Right renal cortex interstitium (tissue), 3 donors: ENCODE measurements around the gene AQP3. TPM values are rescaled to one million over a fixed set of nuclear protein-coding genes. Genes with fewer than 3 reads are reported as not detected.
"Not testable (repeated sequence)": the region's sequence is repeated elsewhere in the genome, so short reads cannot be mapped to it uniquely, and the experiment has no call there.

Source experiments
- DNase-seq, 3 donors: peaks; one replicate each; pipeline ENCODE4 v3.0.0-alpha.2; 2013; ENCODE audit warnings: low read depth in 3 of 3, low spot score in 2 of 3
- polyA plus RNA-seq, 3 donors: library from polyadenylated mRNA; unstranded; fragments of 120-200 nt; gene quantifications; one replicate each; pipeline ENCODE4 v1.2.1, GENCODE V29; 2013; ENCODE audit not compliant: insufficient read length in 3 of 3

AQP3 gene
- polyA plus RNA-seq, 3 donors = 45.7 to 47.1 (median 45.8) TPM

DNA sequence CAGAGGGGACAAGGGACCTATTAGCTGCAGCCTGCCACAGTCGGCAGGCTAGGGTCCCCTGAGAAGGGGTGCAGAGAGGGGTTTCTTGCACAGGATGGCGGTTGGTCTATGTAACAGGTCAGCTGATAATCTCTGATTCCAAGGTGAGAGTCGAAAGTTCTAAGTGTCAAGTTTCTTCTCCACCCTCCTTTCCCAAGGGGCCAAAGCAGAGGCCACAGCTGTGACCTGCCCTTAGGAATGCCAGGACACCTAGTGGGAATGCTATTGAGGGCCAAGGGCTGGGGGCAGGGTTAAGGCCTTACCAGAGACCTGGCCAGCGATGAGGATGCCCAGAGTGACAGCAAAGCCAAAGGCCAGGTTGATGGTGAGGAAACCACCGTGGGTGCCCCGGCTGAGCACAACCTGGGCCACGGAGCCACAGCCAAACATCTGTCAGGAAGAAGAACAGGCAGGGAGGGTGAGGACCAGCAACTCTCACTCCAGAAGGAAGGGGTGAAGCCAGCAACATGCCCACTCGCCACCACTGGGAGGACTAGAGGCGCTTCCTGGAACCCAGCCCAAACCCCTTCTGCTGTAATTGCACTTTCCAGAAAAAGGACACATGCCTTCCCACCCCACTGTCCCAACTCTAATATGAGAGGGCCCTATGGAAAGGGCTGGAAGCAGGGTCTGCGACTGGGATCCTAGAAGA, 3.8 kb downstream of the AQP3 start:
- no peak for DNase-seq

DNA sequence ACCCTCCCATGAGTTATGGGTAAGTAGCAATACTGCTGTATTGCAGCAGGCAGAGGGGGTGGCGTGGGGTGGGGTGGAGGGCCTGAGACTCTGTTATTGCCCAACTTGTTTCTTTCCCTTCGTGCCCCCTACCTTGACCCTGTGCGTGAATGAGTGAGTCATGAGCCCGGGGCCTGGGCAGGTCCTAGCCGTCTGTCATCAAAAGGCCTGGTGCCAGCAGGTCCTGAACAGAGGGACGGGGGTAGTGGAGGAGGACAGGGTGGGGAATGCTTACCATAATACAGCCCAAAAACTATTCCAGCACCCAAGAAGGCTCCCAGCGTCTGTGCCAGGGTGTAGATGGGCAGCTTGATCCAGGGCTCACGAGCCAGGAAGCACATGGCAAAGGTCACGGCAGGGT, 4.3 kb downstream of the AQP3 start:
- no peak for DNase-seq

DNA sequence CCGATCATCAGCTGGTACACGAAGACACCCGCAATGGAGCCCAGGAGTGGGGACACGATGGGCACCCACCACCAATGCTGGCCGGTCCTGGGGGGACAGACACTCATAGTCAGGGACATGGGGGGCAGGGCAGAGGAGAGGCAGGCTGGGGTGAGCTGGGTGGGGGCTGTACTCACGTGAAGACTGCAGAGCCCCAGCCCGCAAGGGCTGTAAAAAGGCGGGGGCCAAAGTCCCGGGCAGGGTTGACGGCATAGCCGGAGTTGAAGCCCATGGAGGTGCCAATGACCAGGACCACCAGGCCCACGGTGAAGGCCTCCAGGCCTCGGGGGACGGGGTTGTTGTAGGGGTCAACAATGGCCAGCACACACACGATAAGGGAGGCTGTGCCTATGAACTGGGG, 5.3 kb downstream of the AQP3 start:
- DNase-seq = no peak

DNA sequence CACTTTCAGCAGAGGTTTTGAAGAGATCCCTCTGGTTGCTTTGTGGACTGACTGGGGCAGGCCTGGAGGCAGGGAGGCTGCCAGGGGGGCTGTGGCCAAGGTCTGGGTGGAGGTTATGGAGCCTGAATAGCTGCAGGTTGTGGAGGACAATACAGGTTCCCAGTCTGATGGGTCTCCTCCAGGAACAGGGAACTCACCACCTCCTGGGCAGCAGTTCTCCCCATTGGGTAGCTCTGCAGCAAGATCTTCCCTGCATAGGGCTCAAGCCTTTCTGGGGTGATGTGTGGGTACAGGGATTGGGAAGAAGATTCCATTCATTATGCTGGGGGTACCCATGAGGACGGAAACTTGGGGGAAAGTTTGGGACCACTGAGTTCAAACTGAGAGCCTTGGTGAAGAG, 6.8 kb downstream of the AQP3 start:
- DNase-seq = no peak

DNA sequence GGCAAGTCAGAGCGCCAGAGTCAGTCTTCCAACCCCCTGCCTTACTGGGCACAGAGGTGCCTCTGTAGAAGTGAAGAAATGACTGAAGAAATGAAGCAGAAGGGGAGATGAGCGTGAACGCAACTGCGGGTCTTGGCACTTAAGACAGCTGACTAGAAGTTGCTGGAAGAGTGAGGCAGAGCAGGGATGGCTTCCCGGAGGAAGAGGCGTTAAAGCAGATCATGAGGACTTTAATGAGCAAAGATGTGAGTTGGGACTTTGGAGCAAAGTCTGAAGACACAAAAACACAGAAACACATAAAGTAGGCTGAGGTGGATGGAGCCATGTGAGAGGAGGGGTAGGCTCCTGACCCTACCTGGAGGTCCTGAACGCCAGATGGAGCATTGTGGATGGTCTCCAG, 7.2 kb downstream of the AQP3 start:
- no peak for DNase-seq

DNA sequence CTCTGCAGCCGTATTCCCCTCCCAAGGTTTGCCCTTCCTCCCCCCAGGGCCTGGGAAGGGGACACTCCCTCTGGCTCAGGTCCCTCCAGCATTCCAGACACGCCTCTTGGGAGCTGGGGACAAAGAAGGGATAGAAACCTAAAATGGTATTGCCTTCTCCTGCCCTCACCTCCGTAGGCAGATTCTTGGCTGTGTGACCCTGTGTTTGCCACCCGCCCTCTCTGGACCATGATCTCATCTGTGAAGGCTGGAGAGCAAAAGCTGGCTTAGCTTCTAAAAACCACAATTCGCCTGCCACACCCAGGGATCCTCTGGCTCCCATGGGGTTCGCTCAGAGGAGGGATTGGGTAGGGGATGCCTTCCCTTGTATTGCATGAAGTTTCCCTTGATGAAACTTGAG, 7.7 kb downstream of the AQP3 start:
- DNase-seq = no peak

DNA sequence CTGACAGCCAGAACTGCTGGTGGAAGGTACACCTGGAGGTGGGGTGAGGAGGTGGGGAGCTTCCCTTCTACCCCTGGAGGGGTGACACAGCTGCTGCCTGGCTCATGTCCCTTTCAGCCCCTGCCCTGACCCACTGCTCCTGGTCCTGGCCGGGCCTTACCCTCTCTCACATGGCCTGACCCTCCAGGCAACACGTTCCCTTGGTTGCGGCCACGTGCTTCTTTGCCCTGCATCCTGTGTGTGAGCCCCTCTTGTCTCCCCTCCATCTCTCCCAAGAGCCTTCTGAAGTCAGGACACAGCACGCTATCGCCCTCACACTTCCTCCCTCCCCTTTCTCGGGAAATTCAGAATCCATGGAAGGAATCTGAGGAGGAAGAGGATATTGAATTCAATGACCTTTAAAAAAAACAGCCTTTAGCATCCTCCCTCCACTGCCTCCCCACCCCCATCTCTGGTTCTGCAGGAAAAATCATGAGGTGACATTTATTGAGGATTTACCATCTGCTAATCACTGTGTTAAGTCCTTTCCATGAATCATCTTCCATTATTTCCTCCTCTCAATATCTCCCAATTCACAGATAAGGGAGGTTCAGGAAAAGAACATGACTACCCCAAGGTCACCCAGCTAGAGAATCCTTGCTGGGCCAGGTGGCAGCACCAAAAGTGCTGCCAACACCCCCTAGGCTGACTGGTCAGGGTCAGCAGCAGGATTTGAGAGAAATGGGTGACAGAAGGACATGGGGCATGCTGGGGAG, 8.3 kb downstream of the AQP3 start:
- no peak for DNase-seq

DNA sequence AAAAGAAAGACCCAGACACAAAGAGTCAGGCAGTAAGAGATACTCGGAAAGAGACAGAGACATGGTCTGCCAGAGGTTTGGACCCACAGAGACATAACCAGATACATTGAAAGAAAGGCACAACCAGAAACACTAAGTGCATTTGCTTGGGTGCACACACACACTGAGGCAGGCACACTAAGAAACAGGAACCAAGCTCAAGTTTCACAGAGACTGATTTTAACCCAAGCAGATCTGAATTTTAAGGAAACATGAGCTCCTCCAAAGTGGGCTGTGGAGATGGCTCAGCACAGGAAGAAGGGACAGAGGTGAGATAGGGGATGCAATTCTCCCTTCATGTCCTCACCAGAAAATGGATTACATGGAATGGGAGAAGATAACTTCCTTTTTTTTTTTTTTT, 9.5 kb downstream of the AQP3 start:
- no peak for DNase-seq

DNA sequence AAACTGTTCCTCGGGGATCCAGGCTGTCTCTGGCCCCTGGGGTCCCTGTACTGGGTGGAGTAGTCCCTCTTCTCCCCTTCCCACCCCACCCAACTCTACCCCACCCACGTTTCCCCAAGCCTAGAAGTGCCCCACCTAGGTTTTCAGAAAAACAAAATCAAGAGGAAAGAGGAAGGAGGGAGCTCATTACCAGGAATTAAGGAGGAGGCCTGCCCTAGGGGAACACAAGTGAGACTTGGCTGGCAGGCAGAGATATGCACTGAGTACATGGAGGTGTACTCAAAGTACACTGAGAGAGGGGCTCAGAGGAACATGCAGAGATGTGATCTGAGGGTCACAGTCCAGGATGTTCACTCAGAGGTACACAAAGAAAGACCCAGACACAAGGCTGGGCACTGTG, 10.2 kb downstream of the AQP3 start:
- DNase-seq = no peak

DNA sequence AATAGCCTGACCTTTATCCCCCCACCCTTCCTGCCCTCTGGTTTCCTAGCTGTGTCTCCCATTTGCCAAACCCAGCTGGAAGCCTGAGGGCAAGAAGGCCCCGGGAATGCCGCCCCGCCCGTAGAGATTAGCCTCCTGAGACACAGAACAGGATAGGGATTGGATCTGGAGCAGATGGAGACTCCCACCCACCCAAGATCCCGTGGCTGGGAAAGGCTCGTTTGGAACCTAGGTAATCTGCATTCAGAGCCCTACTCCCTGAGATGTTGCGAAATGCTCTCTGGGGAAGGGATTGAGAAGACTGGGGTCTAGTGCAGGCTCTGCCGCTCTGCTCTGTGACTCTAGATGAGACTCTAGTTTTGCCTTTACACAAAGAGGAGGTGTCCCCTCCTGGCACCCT, 10.9 kb downstream of the AQP3 start:
- no peak for DNase-seq

DNA sequence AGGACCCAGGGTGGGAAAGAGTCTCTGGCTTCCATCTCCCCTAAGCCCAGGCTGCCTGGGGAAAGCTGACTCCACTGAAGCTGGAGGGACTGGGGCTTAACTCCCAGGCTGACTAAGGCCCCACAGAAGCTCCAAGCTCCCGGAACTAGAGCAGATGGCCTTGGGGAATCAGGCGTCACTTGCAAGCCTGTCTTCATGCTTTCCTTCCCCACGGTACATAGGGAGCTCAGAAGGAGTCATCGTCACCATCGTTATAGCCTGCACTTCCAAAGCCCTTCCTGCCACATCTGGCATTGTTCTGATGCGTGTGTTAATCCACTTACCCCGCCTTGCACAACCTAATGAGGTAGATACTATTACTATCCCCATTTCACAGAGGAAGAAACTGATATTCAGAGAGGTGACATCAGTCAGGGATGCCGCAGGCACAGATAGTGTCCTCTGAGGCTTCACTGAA, 11.5 kb downstream of the AQP3 start:
- DNase-seq = no peak

DNA sequence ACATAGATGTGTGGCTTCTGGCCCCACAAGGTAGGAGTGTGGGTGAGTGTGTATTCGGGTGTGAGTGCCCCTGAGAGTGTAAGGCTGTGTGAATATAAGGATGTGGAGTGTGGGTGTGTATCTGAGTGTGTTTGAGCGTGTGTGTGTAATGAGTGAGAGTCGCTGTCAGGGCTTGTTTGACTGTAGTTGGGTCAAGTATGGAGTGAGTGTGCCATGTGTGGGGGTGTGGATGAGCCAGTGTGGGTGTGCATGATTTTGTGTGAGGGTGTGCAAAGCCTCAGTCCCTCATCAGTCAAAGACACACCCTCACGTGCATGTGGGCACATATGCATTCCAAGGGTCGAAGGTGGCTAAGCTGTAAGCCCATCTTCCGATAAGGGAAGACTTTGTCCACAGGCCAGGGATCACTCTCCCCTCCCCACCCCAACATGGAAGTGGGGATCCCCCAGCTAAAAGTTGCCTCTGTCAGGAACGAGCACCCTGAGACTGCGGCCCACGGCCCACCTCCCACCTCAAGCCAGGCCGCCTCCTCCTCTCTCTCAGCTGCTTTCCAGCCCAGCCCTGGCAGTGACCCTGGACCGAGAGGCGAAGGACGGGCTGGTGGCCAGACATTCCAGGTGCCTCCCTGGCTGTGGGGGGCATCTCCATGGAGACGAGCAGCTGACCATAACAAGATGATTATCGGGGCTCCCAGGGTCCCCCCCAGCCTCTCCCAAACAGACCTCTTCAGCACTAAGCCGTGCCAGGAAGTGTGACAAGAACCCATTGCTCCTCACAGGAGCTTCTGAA, 12.9 kb downstream of the AQP3 start:
- DNase-seq = no peak

DNA sequence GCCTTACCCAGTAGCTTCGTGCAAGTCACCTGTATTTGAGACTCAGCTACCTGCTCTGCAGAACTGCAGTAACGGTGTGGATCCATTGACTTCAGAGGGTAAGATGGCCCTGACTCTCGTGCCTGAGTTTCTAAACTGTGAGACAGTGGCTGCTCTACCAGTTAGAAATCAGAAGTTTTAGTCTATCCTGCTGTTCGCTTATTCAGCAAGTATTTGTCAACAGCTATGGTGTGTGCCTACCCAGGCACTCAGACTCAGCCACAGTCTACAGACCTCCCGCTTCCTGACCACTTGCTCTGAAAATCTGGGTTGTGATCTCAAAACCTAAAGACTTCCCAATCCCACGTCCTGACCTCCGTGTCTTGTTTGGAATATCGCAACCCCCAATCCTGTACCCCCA, 13.5 kb downstream of the AQP3 start:
- no peak for DNase-seq

DNA sequence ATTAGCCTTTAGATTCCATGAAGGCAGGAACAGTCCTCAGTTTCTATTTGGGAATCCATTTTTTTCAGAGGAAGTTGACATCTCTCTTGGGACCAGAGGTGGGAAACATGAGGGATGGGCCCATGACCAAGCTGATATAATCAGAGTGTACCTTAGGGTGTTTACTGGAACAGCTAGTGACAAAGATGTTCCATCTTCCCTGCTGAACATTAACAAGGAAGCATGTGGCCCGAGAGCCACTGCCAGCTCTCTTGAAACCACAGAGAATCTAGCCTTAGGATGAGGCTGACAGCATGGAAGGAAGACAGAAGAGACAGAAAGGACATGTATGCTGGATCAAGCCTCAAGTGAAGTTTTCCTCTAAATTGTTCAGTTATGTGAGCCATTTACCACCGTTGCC, 16.0 kb downstream of the AQP3 start:
- DNase-seq = no peak

DNA sequence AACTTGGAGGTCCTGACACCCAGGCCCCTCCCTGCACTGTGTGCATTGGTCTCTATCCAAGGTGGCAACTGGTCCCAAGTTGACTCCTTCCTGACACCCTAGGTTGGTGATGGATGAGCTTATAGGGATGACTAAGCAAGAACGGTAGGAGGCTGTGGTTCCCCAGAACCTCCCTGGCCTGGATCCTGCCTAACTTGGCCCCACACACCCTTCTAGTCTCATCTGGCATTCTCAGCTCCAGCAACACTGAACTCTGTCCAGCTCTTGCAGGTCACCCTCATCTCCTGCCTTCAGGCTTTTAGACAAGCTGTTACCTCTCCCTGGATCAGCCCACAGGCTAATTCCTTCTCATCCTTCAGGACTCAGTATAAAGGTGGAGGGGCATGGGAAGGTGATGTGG, 16.5 kb downstream of the AQP3 start:
- no peak for DNase-seq

DNA sequence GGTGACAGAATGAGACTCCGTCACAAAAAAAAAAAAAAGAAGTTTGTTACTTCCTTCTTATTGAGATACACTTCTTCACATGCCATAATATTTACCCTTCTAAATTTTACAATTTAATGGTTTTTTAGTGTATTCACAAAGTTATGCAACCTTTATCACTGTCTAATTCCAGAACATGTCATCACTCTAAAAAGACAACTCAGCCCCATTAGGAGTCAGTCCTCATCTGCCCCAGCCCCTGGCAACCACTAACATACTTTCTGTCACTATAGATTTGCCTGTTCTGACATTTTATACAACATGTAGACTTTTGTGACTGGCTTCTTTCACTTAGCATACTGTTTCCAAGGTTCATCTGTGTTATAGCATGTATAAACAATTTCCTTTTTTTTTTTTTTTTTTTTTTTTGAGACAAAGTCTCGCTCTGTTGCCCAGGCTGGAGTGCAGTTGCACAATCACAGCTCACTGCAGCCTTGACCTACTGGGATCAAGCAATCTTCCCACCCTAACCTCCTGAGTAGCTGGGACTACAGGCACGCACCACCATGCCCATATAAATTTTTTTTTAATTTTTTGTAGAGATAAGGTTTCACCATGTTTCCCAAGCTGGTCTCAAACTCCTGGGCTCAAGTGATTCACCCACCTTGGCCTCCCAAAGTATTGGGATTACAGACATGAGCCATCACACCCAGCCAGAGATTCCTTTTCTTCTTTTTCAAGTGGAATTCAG, 18.0 kb downstream of the AQP3 start:
- no peak for DNase-seq

DNA sequence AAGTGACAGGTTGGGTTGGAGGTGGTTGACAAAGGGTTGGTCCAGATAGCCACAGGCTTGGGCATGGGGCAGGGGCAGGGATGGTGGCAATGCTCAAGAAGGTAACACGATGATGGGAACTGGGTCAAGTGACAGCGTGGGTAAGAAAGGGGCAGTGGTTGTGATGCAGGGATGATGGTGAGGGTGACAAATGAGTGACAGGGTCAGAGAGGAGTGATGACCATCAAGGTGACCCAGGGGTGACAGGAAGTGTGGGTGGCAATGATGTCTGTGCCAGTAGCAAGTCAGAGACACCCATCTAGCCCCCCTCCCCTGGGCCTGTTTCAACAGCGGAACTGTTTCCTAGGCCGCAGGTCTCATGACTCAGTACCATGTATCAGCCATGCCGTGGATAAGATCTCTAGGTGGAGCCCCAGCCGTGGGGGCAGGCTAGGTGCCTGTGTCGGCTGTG, 20.5 kb downstream of the AQP3 start:
- DNase-seq = no peak

DNA sequence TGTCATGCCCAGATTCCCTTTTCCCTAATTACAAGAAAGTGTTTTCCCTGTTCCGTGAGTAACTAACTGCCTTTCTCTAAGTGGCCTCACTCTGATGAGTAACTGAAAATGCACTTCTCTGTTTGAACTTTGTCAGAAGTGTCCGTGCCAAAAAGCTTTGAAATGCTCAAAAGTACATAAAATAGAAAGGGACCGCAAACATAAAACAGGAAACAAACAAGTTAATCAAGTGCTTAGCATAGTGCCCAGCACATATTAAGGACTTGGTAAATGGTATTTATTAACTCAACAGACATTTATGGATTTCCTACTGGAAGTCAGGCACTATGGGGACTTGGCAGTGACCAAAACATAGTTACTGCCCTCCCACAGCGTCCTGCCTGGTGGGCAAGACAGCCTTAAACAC, 22.3 kb downstream of the AQP3 start:
- no peak for DNase-seq

DNA sequence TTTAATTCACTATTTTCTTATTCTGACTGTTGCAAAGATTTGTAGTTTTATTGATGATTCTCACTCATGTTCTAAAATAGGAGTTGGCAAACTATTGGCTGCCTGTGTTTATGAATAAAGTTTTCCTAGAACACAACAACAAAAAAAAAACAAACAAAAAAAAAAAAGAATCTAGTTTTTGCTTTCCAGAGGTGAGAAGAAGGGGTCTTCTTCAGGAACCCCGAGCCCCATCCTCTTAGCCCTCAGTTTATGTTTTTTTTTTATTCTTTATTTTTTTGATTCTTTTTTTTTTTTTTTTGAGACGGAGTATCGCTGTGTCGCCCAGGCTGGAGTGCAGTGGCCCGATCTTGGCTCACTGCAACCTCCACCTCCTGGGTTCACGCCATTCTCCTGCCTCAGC, 22.9 kb downstream of the AQP3 start:
- DNase-seq = not testable (repeated sequence)

DNA sequence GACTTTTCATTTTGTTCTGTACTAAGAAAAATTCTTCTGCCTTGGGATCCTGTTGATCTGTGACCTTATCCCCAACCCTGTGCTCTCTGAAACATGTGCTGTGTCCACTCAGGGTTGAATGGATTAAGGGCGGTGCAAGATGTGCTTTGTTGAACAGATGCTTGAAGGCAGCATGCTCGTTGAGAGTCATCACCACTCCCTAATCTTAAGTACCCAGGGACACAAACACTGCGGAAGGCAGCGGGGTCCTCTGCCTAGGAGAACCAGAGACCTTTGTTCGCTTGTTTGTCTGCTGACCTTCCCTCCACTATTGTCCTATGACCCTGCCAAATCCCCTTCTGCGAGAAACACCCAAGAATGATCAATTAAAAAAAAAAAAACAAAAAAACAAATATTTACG, 23.4 kb downstream of the AQP3 start:
- DNase-seq = not testable (repeated sequence)
